Stimulated activated CD8-positive, alpha-beta memory T cell treated with anti-CD3 and anti-CD28 coated beads, Interleukin-2, amount 100 ng/mL, for 48 hours (primary cell): ENCODE results near the gene TEX35.

Experiments
- DNase-seq, 2 donors: peaks; one replicate each; pipeline ENCODE4 v3.0.0-alpha.2; 2020; ENCODE audit warnings: low read depth in 2 of 2

TEX35 gene

DNA sequence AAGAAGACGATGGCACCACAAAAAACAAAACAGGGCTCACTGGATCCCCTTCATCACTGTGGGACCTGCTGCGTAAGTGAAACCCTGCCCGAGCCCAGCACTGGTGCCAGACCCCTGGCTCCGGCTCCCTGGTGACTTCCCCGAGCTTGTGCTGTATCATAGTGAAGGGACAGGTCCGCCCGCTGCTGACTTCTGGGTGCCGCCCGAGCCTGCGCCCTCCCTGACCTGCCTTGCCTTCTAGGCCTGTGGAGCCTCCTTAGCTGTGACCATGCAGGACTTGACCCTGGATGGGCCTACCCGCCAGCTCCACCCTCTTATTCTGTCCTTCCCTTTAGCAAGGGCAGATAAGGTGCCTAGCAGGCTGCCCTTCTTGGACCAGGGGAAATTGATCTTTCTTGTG is 7.9 kb downstream of the TEX35 start:
- no peak for DNase-seq

DNA sequence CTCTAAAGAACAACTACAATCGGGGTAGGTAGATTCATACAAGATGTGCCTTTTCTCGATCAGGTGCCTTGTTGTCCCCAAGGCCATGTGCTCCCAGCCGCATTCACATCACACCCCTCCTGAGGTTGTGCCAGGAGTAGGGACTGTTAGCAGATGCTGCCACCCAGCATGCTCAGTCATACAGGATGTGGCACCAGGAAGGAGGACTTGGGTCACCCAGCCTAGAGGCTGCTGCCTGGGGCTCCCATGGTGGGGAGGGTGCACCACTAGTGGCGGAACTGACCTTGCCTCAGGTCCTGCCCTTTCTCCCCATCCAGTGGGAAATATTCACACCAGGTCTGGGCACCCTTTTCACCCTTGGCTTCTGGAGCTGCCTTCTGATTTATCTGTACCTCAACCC is 8.3 kb downstream of the TEX35 start:
- no peak for DNase-seq

DNA sequence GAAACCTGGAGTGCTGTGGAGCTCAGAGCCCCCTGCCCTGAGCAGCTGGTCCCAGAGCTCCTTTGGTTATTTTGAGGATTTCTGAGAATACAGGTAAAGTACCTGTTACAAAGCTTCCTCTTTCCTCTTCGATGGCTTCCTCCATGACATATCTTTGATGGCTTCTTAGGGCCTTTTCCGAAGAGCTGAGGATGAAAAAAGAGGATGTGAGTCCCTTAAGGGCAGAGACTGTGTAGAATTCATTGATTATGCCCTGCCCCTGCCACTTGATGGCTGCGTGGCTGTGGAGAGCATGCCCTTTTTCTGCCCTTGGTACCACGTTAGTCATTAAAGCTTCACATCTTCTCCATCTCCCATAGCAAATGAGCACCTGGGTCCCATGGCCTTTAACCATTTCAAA is 14.2 kb downstream of the TEX35 start:
- DNase-seq: no peak

DNA sequence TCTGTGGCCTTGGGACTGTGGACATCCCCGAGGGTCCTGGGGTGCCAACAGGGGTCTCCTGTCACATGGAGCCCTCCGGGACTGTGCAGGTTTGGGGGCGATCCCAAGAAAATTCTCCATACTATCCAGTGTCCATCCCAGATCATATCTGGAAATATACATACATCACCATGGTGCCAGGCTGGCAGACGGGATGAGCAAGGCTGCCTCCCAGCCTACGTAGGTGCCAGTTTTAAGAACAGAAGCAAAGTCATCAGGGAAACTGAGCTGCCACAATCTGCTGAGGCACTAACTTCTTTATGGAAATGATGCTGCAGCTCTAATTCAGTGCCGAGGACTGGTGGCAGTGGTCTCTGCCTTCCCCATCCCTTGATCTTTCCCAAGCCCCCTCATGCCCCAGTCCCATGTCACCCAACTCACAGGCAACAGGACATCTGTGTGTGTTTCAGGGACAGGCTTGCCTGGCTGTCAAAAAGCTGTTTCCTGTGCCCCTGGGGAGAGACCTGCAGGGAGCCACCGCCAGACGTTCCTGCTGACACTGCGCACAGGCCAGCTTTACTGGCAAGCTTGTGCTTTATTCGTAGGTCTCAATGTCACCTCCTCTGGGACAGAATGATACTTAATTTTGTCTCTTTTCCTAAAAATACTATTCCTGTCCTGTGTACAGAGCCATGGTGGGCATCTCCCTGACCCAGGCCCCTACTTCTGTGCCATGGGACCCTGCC is 15.5 kb downstream of the TEX35 start:
- no peak for DNase-seq

DNA sequence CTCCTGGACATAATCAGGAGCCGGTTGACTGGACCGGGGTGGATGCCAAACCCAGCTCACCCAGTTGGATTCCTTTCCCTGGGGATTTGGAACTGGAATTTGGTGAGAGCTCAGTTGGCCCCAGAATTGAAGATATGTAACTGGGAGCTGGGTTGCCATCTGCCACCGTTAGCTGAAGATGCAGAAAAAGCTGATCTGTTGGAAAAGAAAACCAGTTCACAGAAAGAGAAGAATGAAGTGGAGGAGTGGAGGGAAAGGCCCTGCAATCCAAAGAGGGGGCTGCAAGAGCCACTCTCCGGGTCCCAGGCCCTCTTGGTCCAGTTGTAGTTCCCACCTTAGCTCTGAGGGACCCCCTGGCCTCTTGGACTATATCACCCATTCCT is 16.0 kb downstream of the TEX35 start:
- no peak for DNase-seq

DNA sequence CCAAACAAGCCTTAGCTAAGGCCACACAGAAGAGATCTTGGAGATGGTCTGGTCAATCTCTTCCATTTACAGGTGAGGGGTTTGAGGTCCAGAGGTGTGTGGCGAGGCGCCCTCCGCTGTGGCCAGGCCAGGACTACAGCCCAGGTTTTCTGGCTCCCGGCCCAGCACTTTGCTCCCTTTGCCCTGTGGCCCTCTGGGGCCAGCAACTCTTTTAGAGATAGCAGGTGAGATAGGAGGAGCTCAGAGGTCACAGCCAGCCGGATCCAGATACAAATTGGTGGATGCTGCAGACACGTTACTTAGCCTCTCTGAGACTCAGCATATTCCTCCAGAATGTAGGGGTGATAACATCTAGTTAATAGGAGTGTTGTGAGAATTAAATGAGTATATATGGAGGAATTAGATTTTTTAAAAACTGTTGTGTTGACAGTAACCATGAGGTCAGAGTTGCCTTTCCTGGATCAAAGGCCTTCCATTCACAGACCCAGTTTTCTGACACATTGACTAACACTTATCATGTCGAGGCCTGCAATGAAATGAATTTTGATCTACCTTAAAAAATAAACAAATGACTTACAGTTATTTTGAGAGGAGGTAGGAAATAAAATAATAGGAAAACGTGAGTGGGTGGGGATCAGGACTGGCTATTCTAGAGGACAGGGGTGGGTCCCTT is 16.6 kb downstream of the TEX35 start:
- no peak for DNase-seq

DNA sequence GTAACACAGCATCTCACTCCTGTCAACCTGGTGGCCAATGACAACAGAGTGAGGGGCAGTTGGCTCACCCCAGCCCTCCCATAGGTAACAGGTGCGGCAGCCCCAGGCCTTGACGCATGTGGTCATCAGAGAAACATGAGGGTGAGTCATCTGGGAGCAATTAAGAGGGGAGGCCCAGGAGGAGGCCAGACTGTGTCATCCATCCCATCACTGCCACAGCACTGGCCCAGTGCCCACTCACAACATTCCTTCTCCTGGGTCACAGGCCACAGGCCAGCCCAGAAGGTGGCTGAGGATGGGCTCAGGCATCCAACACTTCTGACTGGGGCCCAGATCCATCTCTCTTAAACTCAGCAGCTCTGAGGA is 17.1 kb downstream of the TEX35 start:
- no peak for DNase-seq

DNA sequence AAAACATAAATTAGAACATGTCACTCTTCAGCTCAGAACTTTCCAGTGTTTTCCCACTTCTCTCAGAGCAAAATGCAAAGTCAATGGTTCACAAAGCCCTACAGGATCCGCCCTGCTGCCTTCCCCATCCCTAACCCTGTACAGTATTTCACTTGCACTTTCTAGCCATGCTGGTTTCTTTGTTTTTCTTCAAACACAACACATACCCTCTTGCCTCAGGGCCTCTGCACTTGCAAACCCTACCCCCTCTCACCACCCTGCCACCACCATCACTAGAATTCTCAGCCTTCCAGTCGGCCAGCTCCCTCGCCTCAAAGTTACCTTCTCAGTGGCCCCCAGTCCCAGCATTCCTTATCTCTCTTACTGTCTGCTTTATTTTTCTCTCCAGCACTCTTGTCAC is 17.6 kb downstream of the TEX35 start:
- DNase-seq: no peak

DNA sequence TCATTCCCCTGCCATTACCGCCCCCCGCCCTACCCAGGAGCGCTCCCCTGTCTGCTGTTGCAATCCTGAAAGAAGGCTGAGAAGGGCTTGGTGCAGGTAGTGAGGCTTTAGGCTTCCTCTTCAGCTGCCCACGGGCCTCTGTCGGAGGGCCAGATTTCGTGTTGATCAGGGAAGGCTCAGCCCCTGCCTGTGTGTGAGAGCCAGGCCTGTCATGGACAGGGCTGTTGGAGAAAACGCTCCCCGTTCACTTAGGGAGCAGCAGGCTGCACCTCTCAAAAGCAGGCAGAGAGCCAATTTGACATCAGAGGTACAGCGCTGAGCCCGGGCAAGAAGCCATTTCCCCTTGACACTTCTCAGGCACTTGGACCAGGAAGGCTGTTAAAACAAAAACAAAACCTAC is 19.0 kb downstream of the TEX35 start:
- DNase-seq: no peak

DNA sequence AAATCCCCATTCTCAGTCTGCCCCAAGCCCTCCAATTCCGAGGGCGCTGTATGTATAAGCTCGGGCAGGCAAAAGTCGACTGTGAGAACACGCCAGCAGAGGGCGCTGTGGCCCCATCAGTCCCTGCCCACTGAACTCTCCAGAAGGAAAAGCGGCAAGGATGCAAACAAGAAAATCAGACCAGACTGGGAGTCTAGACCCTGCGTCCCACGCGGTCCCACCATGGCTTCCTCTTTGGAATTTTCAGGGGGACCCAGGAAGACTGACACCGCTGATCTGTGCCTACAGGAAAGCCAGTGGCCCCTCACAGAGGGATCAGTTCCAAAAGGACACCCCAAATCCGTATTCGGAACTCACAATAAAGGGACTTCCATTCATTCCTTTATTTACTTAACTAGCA is 19.5 kb downstream of the TEX35 start:
- DNase-seq: peak; percentile 63 to 72

DNA sequence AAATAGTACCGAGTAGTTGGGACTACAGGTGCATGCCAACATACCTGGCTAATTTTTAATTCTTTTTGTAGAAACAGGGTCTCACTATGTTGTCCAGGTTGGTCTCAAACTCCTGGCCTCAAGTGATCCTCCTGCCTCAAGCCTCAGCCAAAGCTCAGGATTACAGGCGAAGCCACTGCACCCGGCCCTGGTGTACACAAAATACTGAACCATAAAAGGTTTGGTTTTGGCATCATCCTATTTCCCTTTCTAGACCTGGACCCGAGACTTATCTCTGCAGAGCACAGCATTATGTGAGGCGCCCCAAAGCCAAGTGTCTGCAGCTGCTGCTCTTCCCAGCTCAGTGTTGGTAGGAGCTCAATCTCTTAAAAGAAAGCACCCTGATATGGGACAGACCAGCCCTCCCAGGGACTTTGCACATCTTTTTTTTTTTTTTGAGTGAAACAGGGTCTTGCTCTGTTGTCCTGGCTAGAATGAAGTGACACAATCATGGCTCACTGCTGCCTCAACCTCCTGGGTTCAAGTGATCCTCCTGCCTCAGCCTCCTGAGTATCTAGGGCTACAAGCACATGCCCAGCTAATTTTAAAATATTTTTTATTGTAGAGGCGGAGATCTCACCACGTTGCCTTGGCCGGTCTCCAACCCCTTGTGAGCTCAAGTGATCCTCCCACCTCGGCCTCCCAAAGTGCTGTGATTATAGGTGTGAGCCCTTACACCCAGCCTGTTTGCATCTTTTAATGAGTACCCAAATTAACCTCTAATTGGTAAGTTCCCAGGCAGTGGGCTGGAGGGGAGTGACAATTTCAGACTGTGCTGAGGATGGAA is 20.4 kb downstream of the TEX35 start:
- DNase-seq: no peak

DNA sequence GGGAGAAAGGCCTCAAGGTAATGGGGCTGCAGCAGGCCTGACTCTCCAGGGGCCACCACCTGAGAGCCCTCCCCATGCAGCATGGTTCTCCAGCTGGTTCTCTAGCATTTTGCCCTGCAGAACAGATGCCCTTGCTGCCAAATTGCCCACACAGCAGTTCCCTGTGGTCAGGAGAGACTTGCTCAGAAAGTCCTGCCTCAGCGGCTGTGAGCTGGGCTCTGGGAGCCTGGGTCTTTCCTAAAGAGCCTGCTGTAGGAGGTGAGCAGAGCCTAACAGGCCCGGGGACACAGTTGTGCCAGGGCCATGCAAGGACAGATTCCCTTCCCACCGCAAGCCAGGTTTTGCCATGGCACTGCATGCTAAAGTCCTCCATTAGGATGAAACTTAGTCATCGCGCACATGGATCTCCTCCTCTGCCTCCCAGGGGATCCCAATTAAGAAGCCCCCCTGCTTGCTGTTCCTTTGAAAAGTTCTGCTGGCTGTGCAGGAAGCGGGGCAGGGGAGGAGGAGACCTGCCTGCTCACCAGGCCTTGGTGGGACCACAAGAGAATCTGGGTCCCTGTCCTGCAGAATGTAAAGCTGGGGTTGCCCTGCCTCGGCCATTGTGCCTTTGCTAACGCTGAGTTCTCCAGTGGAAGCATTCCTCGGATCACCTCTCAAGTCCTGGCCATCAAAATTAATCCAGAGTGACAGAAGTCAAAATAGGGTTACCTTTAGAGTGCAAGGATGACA is 21.4 kb downstream of the TEX35 start:
- DNase-seq: no peak

DNA sequence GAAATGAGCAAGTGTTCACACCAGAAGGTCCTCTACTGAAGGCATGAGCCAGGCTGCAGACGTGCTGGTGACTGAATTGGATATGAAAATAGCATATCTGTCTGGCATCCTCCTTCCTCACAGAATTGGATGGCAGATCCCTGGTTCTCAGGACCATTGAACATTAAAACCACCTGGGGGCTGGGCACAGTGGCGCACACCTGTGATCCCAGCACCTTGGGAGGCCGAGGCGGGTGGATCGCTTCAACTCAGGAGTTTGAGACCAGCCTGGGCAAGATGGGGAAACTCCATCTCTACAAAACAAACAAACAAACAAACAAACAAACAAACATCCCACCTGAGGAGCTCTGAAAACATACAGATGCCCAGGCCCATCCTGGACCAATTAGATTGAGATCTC is 23.4 kb downstream of the TEX35 start:
- DNase-seq: no peak

DNA sequence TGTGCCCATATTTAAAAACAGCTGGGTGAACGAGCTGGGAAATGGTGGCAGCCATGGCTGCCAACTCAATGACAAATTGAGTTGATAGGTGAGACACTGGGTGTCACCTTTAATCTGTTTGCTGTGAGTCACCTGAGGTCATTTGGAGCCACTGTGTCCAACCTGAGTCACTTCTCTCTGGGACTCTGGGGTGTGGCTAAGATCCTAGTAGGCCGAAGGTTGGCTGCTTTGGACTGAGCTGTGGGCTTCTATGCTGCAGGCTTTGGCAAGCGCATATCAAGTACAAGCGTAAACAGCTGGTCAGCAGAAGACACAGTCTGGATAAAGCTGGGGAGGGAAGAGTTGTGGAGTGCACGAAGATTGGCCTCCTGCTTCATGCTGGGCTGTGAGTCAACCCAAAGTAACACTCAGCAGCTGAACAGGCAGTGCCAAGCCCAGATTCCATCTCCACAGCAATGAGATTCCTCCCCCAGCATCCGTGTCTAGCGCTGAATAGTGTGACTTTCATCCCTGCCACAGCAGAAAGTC is 24.0 kb downstream of the TEX35 start:
- no peak for DNase-seq

DNA sequence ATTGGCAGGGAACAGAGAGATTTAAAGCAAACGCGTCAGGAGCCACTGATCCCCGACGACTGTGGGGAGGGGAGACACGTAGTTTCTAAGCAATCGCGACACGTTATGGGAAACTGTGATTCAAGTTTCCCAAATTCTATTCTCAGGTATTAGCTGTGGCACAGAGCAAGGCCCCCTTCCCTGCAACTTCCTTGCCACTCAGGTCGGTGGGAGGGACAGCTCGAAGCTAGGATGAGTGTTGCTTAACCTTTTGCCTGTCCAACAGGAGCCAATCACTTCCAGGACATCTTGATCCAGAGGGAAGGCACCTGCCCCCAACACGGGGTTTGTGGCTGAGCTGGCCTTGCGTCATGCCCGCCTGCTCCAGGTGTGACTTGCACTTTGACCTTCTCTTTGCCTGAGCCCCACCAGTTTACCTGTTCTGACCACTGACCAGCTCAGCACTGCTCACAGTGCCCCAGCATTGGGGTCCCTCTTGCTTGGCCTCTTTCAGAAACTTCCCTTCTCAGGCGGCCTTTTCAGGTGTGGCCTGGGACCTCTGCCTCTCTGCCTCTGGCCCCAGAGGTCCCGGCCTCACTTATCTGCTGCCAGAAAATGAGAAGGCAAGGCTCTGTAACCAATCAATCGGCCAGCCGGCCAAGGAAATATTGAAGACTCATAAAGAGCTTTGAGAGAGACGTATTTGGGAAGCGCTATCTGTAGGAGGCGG is 24.6 kb downstream of the TEX35 start:
- DNase-seq: no peak

DNA sequence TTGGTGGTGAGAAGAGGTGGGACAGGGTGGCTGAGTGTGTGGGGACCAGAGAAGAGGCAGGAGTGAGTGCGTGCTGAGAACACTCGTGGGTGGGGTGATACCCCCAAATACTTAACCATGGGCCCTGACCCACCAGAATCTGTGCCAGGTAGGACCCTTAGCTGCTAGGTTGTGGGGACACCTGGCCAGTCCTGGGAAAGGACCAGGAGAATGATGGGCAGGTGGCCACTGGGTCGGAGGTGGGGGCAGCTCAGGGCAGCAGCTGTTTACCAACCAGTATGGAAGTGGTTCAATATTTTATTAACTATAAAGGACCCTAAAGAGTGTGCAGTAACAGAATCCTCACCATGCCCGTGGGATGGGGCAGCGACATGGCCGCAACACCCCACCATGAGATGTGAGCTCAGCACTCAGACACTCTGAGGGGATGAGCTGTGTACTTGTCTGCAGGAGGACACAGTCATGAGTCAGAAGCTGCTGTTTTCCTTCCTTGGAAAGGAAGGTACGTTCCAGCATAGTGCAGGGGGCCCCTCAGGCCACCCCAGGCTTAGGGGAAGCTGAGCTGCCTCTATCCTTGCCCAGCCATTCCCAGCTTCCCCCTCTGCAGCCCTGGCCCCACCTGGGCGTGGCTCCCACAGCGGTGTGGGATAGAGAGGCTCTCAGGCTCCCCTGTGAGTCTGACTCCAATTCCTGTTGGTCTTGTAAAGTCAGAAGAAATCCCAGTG is 25.4 kb downstream of the TEX35 start:
- no peak for DNase-seq

DNA sequence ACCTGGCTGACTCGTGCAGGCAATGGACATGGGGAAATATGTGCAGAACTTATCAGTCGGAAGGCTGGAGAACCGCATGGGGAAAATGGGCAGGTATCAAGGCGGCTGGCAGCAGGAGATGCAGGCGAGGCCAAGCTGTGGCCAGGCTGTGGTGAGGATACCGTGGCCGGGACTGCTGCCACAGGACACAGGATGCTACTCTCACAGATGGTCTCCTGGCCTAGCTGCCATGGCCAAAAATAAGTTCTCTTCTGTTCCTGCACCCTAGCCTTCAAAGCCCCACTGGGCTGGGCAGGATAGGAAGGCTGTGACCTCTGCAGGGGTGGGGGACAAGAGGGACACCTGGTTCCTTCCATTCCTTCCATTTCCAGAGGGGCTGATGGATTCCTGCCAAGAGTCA is 26.4 kb downstream of the TEX35 start:
- DNase-seq: no peak

DNA sequence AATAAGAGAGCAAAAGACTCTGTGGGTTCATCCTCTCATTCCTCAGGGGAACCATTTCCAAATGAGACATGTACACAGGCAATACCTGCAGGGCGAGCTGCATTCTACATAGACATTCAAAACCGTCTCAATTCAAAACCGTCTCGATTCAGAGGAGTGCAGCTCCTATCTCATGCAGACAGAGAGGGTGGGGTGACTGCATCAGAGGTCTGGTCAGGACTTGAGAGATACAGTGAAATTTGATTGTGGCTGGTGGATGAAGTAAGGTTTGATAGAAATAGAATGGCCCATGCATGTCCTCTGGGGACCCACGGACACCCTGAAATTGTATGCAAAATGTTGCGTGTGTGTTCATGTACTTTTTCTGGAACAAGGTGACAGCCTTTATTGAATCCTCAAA is 27.3 kb downstream of the TEX35 start:
- no peak for DNase-seq

DNA sequence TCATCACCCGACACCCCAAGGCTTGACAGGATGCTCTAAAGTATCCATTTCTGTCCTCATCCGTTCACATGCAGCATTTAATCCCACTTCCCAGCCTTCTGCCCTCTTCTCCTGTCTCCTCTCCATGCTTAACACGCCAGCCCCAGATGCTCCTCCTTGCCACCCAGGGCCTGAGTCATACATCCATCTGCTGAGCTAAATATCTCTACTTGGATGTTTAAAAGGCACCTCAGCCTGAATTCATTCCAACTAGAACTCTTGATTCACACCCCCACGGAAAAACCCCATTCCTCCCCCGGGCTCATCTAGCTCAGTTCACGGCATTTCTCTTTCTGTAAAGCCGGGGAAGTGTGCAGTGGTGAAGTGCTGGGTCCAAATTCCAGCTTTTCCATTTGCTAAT is 27.7 kb downstream of the TEX35 start:
- no peak for DNase-seq

DNA sequence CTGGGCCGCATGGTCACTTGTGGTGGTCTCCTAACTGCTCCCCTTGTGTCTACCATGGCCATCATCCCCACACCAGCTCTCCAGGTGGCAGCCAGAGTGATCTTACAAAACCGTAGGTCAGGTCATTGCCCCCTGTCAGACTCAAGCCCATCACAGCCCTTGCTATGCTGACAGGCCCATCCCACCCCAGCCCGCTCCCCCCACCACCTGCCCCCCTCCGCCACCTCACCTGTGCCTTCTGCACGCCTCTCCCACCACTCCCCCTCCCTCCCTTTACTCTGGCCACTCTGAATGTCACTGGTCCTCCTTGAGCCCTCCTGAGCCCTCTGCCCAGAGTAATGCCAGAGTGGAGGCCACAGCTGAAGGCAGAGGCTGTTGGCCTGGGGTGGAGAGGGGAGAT is 28.5 kb downstream of the TEX35 start:
- DNase-seq: no peak
